Colonic mucosa (tissue), 4 donors: ENCODE results near the gene NDUFA13. TPM values are rescaled to one million over a fixed set of nuclear protein-coding genes. Genes with fewer than 3 reads are reported as not detected.

Experiments used
- DNase-seq: peaks from one replicate; pipeline ENCODE4 v3.0.0-alpha.2; 2020
- H3K27ac ChIP-seq: fragments of 200-600 bp; one replicate; pipeline ENCODE4 v1.8.0; 2021
- H3K27me3 ChIP-seq: fragments of 200-600 bp; one replicate; pipeline ENCODE4 v1.8.0; 2021
- H3K36me3 ChIP-seq: fragments of 200-600 bp; one replicate; pipeline ENCODE4 v1.8.0; 2021
- H3K4me1 ChIP-seq: fragments of 200-600 bp; one replicate; pipeline ENCODE4 v1.8.0; 2021; ENCODE audit warnings: mild to moderate bottlenecking
- H3K4me3 ChIP-seq: fragments of 200-600 bp; one replicate; pipeline ENCODE4 v1.8.0; 2021
- H3K9ac ChIP-seq, 2 donors: one replicate each; pipeline ENCODE4 v1.7.0; 2013; ENCODE audit warnings: control low read depth in 2 of 2, low read depth in 2 of 2, low read length in 2 of 2
- H3K9me3 ChIP-seq: fragments of 200-600 bp; one replicate; pipeline ENCODE4 v1.8.0; 2021
- intact Hi-C: fragments of 100-400 bp; cut with DNase I; formaldehyde crosslinking; loops from one replicate; pipeline ENCODE4 v1.14.1; 2022
- total RNA-seq, 2 donors: library from RNA; stranded (reverse); fragmentation: NEBNext Ultra II Directional in 1 of 2; extraction: Animal tissue kit (Norgen Biotek cat#: 25700) in 1 of 2; gene quantifications; one replicate each; pipeline ENCODE4 v1.2.1, GENCODE V29; 2021
- TF ChIP-seq, protein P1 (sequence below): fragments of 200-600 bp; IDR thresholded peaks from one replicate; pipeline ENCODE4 v1.8.0; 2022; ENCODE audit warnings: antibody characterized with exemption, mild to moderate bottlenecking
- donor health status: healthy.
- donor health status: DM: no; HTN: no; CAD: no.
- donor health status: DM: no; HTN: no; CAD: no.

Gene NDUFA13
- total RNA-seq, 2 donors from 2014 or later: 399 to 494 TPM

DNA sequence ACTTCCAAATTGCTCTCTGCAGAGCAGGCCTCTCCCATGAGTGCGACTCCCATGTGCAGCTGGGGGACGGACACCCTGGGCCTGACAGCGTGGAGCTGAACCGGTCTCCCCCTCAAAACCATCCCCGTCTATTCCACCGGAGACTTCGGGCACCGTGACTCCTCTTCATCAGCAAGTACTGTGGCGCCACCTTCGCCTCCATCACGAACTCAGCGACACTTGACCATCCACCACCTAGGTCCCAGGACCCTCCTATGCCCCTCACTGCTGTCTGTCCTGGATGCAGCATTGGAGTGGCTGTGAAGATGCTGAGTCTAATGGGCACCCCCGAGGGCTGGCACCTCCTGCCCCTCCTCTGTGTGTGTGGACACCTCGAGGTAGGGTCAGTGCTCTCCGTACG, 42.6 kb downstream of the NDUFA13 start:
- Histone ChIP-seq H3K36me3 (no peaks in the 10 kb centered on the region), H3K4me1 (no peaks in the 10 kb centered on the region), H3K27ac (no peak overlapping the region), H3K9ac (no peak overlapping the region), H3K9me3 (no peaks in the 10 kb centered on the region), H3K27me3 (no peaks in the 10 kb centered on the region), H3K4me3 (no peak overlapping the region)
- TF ChIP-seq, protein P1, sequence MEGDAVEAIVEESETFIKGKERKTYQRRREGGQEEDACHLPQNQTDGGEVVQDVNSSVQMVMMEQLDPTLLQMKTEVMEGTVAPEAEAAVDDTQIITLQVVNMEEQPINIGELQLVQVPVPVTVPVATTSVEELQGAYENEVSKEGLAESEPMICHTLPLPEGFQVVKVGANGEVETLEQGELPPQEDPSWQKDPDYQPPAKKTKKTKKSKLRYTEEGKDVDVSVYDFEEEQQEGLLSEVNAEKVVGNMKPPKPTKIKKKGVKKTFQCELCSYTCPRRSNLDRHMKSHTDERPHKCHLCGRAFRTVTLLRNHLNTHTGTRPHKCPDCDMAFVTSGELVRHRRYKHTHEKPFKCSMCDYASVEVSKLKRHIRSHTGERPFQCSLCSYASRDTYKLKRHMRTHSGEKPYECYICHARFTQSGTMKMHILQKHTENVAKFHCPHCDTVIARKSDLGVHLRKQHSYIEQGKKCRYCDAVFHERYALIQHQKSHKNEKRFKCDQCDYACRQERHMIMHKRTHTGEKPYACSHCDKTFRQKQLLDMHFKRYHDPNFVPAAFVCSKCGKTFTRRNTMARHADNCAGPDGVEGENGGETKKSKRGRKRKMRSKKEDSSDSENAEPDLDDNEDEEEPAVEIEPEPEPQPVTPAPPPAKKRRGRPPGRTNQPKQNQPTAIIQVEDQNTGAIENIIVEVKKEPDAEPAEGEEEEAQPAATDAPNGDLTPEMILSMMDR: no peak
- intact Hi-C loops: no loop called here
- DNase-seq: no peak

DNA sequence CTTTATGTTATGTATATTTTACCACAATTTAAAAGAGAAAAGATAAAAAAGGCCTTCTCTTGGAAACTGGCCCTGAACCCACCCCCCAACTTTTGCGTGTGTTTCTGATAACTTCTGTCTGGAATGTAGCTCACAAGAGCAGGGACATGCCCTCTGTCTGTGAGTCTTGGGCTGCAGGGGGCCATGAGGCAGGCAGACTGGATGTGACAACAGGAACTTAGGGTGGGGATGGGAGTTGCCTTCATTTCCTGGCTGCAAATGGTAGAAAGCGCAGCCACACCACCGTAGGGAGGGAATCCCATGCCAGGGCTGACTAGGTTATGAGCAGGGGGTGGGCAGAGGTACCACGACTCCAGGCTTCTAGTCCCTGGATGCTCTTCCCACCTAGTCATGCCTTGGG, 43.9 kb downstream of the NDUFA13 start:
- Histone ChIP-seq H3K9ac (no peak overlapping the region), H3K27ac (no peak overlapping the region), H3K27me3 (no peaks in the 10 kb centered on the region), H3K4me3 (no peak overlapping the region), H3K9me3 (no peaks in the 10 kb centered on the region), H3K4me1 (no peaks in the 10 kb centered on the region), H3K36me3 (no peaks in the 10 kb centered on the region)
- intact Hi-C loops: no loop called here
- TF ChIP-seq, protein P1: no peak
- DNase-seq: no peak

DNA sequence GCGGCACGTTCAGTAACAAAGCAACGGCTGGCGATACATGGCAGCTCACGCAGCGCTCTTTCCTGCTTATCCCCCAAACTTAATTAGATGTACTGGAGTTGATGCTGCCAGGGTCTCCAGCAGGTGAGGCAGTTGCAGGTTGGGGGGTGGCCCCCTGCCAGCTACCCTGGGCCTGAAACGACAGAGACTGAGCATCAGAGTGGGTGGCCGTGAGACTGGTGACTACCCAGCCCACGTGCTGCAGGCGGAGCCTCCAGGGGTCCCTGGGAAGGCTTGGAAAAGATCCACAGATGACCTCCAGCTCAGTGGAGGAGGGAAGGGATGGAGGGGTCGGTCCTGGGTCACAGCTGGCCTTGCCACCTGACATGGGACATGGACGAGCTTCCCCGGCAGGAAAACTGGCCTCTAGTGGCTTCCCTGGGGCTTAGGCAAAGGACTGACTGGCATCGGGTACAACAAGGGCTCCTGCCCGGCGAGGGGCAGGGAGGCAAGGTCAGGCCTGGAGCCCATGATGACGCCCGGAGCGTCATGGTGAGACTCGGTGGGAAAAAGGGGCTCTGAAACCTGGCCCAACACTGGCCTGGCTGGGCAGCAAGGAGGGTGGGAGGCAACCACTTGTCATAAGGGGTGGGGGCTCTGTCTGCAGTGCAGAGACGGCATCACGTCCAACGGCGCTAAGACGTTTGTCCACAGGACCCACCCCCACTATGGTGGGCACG, 46.1 kb downstream of the NDUFA13 start:
- H3K27ac ChIP-seq: no peak overlapping the region
- H3K36me3 ChIP-seq: no peaks in the 10 kb centered on the region
- H3K27me3 ChIP-seq: no peaks in the 10 kb centered on the region
- TF ChIP-seq, protein P1: no peak
- no peaks in the 10 kb centered on the region for H3K9me3 ChIP-seq
- H3K4me1 ChIP-seq: no peaks in the 10 kb centered on the region
- intact Hi-C loops: no loop called here
- no peak overlapping the region for H3K9ac ChIP-seq
- H3K4me3 ChIP-seq: no peak overlapping the region
- DNase-seq: no peak

GRCh38 chr19:19562665-19563347, 46.8 kb downstream of the NDUFA13 start:
- Histone ChIP-seq H3K9ac (no peak overlapping the region), H3K27ac (no peak overlapping the region), H3K27me3 (no peaks in the 10 kb centered on the region), H3K9me3 (no peaks in the 10 kb centered on the region), H3K36me3 (no peaks in the 10 kb centered on the region), H3K4me1 (no peaks in the 10 kb centered on the region), H3K4me3 (no peak overlapping the region)
- no peak for DNase-seq
- intact Hi-C loops: no loop called here
- TF ChIP-seq, protein P1: no peak

- Histone ChIP-seq H3K9ac (no peak overlapping the region), H3K27ac (no peak overlapping the region), H3K9me3 (no peaks in the 10 kb centered on the region), H3K36me3 (no peaks in the 10 kb centered on the region), H3K4me1 (no peaks in the 10 kb centered on the region), H3K27me3 (no peaks in the 10 kb centered on the region), H3K4me3 (no peak overlapping the region)
- intact Hi-C loops: no loop called here
- TF ChIP-seq, protein P1: no peak
- DNase-seq: no peak
Measured at GRCh38 chr19:19563348-19563848, 47.4 kb downstream of the NDUFA13 start.
